B cell (primary cell): Measurements from ENCODE around the gene ADAMTSL4. TPM values are rescaled to one million over a fixed set of nuclear protein-coding genes. Genes with fewer than 3 reads are reported as not detected.
A peak's percentile ranks its signal among the peaks of the same experiment; 100 is the strongest.

Source experiments
- ATAC-seq: fragments of 200-7000 bp; cut with Tn5 transposase; one replicate; pipeline ENCODE4 v1.10.0; 2021; ENCODE audit warnings: low read depth, mild to moderate bottlenecking, moderate number of reproducible peaks, moderate library complexity
- CTCF ChIA-PET: fragments of 350-600 bp; sonication (Branson Sonifier 250); formaldehyde crosslinking; loops from one replicate; lab custom pipeline; 2021; ENCODE audit warnings: antibody characterized with exemption, inconsistent platforms; lab: Charles Lee
- POLR2A ChIA-PET: fragments of 350-600 bp; sonication (Branson Sonifier 250); formaldehyde crosslinking; loops from one replicate; lab custom pipeline; 2021; ENCODE audit warnings: antibody characterized with exemption; lab: Charles Lee
- DNase-seq: peaks from one replicate; pipeline ENCODE4 v3.0.0; 2013
- H2AFZ ChIP-seq: 2 replicates; pipeline ENCODE4 v1.6.1; 2012; ENCODE audit warnings: mild to moderate bottlenecking, low read depth, low read length; ENCODE audit not compliant: insufficient read depth, poor library complexity, severe bottlenecking
- H3K27ac ChIP-seq, 2 donors: 1 replicate in 1 of 2; 2 replicates in 1 of 2; pipeline ENCODE4 v1.5.1; 2012 to 2013; ENCODE audit warnings: low read length in 2 of 2, mild to moderate bottlenecking in 2 of 2, moderate library complexity in 1 of 2
- H3K27me3 ChIP-seq, 4 experiments: fragments of 200-600 bp in 1 of 4; sonication (generic) in 1 of 4; replicated peaks in 1 of 4; 1 replicate in 2 of 4; 2 replicates in 2 of 4; pipeline versions ENCODE4 v1.6.1 to v1.7.0; 2013 to 2016; ENCODE audit warnings: low read length in 3 of 4, mild to moderate bottlenecking in 2 of 4, mixed read lengths in 1 of 4, moderate library complexity in 1 of 4; ENCODE audit not compliant: insufficient read depth in 4 of 4, control insufficient read depth in 3 of 4; ENCODE audit errors: control extremely low read depth in 1 of 4
- H3K36me3 ChIP-seq, 2 experiments: replicated peaks in 1 of 2; 1 replicate in 1 of 2; 2 replicates in 1 of 2; pipeline versions ENCODE4 v1.6.1 to v1.7.1; 2013; ENCODE audit warnings: low read length in 1 of 2; ENCODE audit not compliant: insufficient read depth in 2 of 2, control insufficient read depth in 1 of 2; ENCODE audit errors: control extremely low read depth in 1 of 2, extremely low read depth in 1 of 2
- H3K4me1 ChIP-seq, 2 donors: fragments of 200-600 bp in 1 of 2; sonication (generic) in 1 of 2; 1 replicate in 1 of 2; 2 replicates in 1 of 2; pipeline versions ENCODE4 v1.5.1 to v1.6.1; 2013 to 2017; ENCODE audit warnings: low read length in 2 of 2; ENCODE audit not compliant: control insufficient read depth in 2 of 2, insufficient read depth in 2 of 2
- H3K4me2 ChIP-seq: replicated peaks from 2 replicates; pipeline ENCODE3; 2012; ENCODE audit warnings: mild to moderate bottlenecking, low read depth, low read length; ENCODE audit not compliant: poor library complexity, severe bottlenecking
- H3K4me3 ChIP-seq, 5 experiments: fragments of 200-600 bp in 1 of 5; sonication (generic) in 1 of 5; 1 replicate in 3 of 5; 2 replicates in 2 of 5; pipeline versions ENCODE4 v1.5.1 to v1.7.0; 2011 to 2016; ENCODE audit warnings: low read length in 4 of 5, mild to moderate bottlenecking in 4 of 5, low read depth in 2 of 5, control low read depth in 1 of 5, moderate library complexity in 1 of 5; ENCODE audit not compliant: insufficient read depth in 1 of 5; ENCODE audit errors: control extremely low read depth in 1 of 5, extremely low read depth in 1 of 5
- H3K79me2 ChIP-seq: fragments of 200-600 bp; sonication (generic); one replicate; pipeline ENCODE4 v1.6.0; 2016; ENCODE audit warnings: low read length; ENCODE audit not compliant: control insufficient read depth, insufficient read depth
- H3K9ac ChIP-seq: fragments of 200-600 bp; sonication (generic); 2 replicates; pipeline ENCODE4 v1.6.1; 2017; ENCODE audit warnings: mild to moderate bottlenecking, low read length, moderate library complexity
- H3K9me3 ChIP-seq, 3 donors: one replicate each; pipeline versions ENCODE4 v1.6.1 to v1.7.1; 2013; ENCODE audit warnings: low read length in 2 of 3; ENCODE audit not compliant: control insufficient read depth in 2 of 3, insufficient read depth in 1 of 3; ENCODE audit errors: control extremely low read depth in 1 of 3
- H4K20me1 ChIP-seq: 2 replicates; pipeline ENCODE4 v1.6.0; 2012; ENCODE audit warnings: mild to moderate bottlenecking, low read length; ENCODE audit not compliant: insufficient read depth, control insufficient read depth, poor library complexity, severe bottlenecking
- H3K27ac Mint-ChIP-seq: one replicate; pipeline ENCODE4 v1.8.0; 2021; ENCODE audit warnings: mixed read lengths
- H3K27me3 Mint-ChIP-seq: one replicate; pipeline ENCODE4 v1.8.0; 2021; ENCODE audit warnings: mixed read lengths
- H3K4me1 Mint-ChIP-seq: one replicate; pipeline ENCODE4 v1.8.0; 2021; ENCODE audit warnings: mixed read lengths
- H3K4me3 Mint-ChIP-seq: one replicate; pipeline ENCODE4 v1.8.0; 2021; ENCODE audit warnings: mixed read lengths
- H3K9me3 Mint-ChIP-seq: one replicate; pipeline ENCODE4 v1.8.0; 2022; ENCODE audit warnings: mixed read lengths; ENCODE audit not compliant: insufficient read depth
- CTCF ChIP-seq: fragments of 200-600 bp; IDR thresholded peaks from one replicate; pipeline ENCODE4 v1.8.0; 2022; ENCODE audit warnings: antibody characterized with exemption, mild to moderate bottlenecking
- EZH2 ChIP-seq: IDR thresholded peaks from 2 replicates; pipeline ENCODE4 v1.6.1; 2012; ENCODE audit warnings: borderline replicate concordance, low read depth, mild to moderate bottlenecking, moderate library complexity, low read length; ENCODE audit not compliant: insufficient read depth, poor library complexity, severe bottlenecking
- WGBS: methylation state at CpG from one replicate; pipeline ENCODE4 v1.1.5; 2013; ENCODE audit warnings: missing lambda C conversion rate; ENCODE audit not compliant: insufficient coverage; 5-methylcytosine and 5-hydroxymethylcytosine counted together
- intact Hi-C: fragments of 100-400 bp; cut with micrococcal nuclease; formaldehyde crosslinking; loops from one replicate; pipeline ENCODE4 v1.10.0; 2022
- polyA plus RNA-seq: library from polyadenylated mRNA; depleted of rRNA; stranded (reverse); fragments of >200 nt; gene quantifications from 2 replicates; pipeline ENCODE4 v1.2.3, GENCODE V29; 2012
- total RNA-seq, 2 donors: library from RNA; stranded (reverse); fragments of 120-200 nt in 1 of 2; gene quantifications; 1 replicate in 1 of 2; 2 replicates in 1 of 2; pipeline versions ENCODE4 v1.2.3 to v1.2.4, GENCODE V29; 2013 to 2022

The ADAMTSL4 gene
- total and polyA plus RNA-seq, 2 donors (not counting 1 experiment from before 2014, with no cell fraction given) = 0.70 TPM; not detected in 1

DNA sequence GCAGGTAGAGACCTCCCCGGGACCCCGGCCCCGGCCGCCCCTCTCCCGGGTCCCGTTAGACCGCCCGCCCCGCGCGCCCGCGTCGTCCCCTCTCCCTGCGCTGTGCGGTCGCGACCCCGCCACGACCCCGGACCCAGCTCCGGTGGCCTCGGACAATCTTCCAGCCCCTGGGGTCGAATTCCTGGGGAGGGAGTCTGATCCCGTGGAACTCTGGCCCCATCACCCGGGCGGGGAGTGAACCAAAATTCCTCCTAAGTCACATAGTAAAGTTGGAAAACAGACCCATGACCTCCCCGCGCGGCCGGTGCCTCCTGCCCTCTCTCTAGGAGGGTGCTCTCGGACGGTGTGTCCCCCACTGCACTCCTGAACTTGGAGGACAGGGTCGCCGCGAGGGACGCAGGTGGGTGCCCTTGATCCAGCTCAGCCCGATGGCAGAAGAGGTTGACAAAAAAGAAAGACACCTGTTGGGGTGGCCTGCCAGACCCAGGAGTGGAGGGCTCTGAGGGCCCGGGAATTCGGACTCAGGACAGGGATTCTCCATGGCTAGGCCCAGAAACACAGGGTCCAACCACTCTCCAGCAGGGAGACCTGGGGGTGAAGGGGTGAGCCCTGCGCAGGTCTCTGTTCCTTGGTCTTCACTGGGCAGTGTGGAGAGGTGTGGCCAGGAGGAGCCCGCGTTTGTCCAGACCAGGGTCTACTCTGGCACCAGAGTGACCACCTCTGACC lies 451 bp downstream of the ADAMTSL4 start:
- Histone ChIP-seq H3K4me2 (peak overlapping the region; percentile 97), H3K27me3 (peaks cover 0 to 38% (median 9%) of the 10 kb centered on the region in 4 experiments), H2AFZ (peak overlapping the region; percentile 82), H3K4me3 (peak overlapping the region in 3 of 5 experiments; percentile 39 to 60 (median 57)), H3K79me2 (no peaks in the 10 kb centered on the region), H4K20me1 (no peaks in the 10 kb centered on the region), H3K4me1 (peaks cover 18 to 28% of the 10 kb centered on the region in 2 donors), H3K36me3 (no peaks in the 10 kb centered on the region), H3K27ac (no peak overlapping the region), H3K9ac (peak overlapping the region; percentile 43), H3K9me3 (no peaks in the 10 kb centered on the region)
- TF ChIP-seq EZH2 (no peak), CTCF (no peak)
- ATAC-seq = no peak
- Mint-ChIP-seq H3K9me3 (no peaks in the 10 kb centered on the region), H3K27me3 (peaks cover 12% of the 10 kb centered on the region), H3K4me1 (peaks cover 28% of the 10 kb centered on the region), H3K27ac (no peak overlapping the region), H3K4me3 (peak overlapping the region; percentile 84)
- peak; percentile 30 for DNase-seq
- ChIA-PET POLR2A (interaction anchor here (1.2 kb wide), 1 partner anchor 30 kb away, joined by 3 read pairs; the partner anchor contains the start of gene MCL1), CTCF (interaction anchor here (1.0 to 2.5 kb wide), 3 partner anchors 10 to 80 kb away, joined by 3 to 11 read pairs (median 11); partner anchors contain the start of gene ENSA)
- 38% methylated on average over 43 of the region's 43 CpGs for WGBS
- intact Hi-C loops = no loop called here
